ENCODE results near the gene SLC25A25. TPM values are rescaled to one million over a fixed set of nuclear protein-coding genes. Genes with fewer than 3 reads are reported as not detected.
A peak's percentile ranks its signal among the peaks of the same experiment; 100 is the strongest.

Gene SLC25A25
- total RNA-seq, 2 experiments from 2014 or later = 21.2 to 21.8 TPM

GRCh38 chr9:128150594-128151308, 82.7 kb downstream of the SLC25A25 start:
- no peak overlapping the region for H3K4me3 Mint-ChIP-seq
- POLR2A ChIA-PET = no interaction called here
- H3K27me3 Mint-ChIP-seq = no peaks in the 10 kb centered on the region
- H3K9me3 Mint-ChIP-seq = no peaks in the 10 kb centered on the region
- peaks cover 3% of the 10 kb centered on the region for H3K4me1 Mint-ChIP-seq
- H3K36me3 Mint-ChIP-seq = no peaks in the 10 kb centered on the region
- H3K27ac Mint-ChIP-seq = no peak overlapping the region
- DNase-seq = no peak
- ATAC-seq (ENCODE audit: low read depth) = peak; percentile 59

GRCh38 chr9:128151309-128152132, 83.5 kb downstream of the SLC25A25 start:
- POLR2A ChIA-PET = no interaction called here
- no peak for ATAC-seq (ENCODE audit: low read depth)
- no peaks in the 10 kb centered on the region for H3K9me3 Mint-ChIP-seq
- H3K4me3 Mint-ChIP-seq = no peak overlapping the region
- no peaks in the 10 kb centered on the region for H3K36me3 Mint-ChIP-seq
- H3K4me1 Mint-ChIP-seq = peaks cover 3% of the 10 kb centered on the region
- no peak for DNase-seq
- H3K27me3 Mint-ChIP-seq = no peaks in the 10 kb centered on the region
- no peak overlapping the region for H3K27ac Mint-ChIP-seq

- H3K4me1 Mint-ChIP-seq = peaks cover 3% of the 10 kb centered on the region
- H3K27ac Mint-ChIP-seq = no peak overlapping the region
- no peaks in the 10 kb centered on the region for H3K9me3 Mint-ChIP-seq
- no peaks in the 10 kb centered on the region for H3K36me3 Mint-ChIP-seq
- DNase-seq (no peak), ATAC-seq (ENCODE audit: low read depth) (no peak)
- POLR2A ChIA-PET = no interaction called here
- no peak overlapping the region for H3K4me3 Mint-ChIP-seq
- H3K27me3 Mint-ChIP-seq = no peaks in the 10 kb centered on the region
These were observed 84.4 kb downstream of the SLC25A25 start for GRCh38 chr9:128152133-128153059.

- no peaks in the 10 kb centered on the region for H3K9me3 Mint-ChIP-seq
- H3K27me3 Mint-ChIP-seq = no peaks in the 10 kb centered on the region
- H3K36me3 Mint-ChIP-seq = no peaks in the 10 kb centered on the region
- H3K4me1 Mint-ChIP-seq = peaks cover 3% of the 10 kb centered on the region
- POLR2A ChIA-PET = no interaction called here
- DNase-seq (no peak), ATAC-seq (ENCODE audit: low read depth) (no peak)
- no peak overlapping the region for H3K27ac Mint-ChIP-seq
- no peak overlapping the region for H3K4me3 Mint-ChIP-seq
These were observed 85.3 kb downstream of the SLC25A25 start for GRCh38 chr9:128153060-128153946.

- no peak for DNase-seq
- Mint-ChIP-seq H3K27ac (no peak overlapping the region), H3K9me3 (no peaks in the 10 kb centered on the region), H3K4me3 (no peak overlapping the region), H3K36me3 (no peaks in the 10 kb centered on the region), H3K4me1 (peaks cover 3% of the 10 kb centered on the region), H3K27me3 (no peaks in the 10 kb centered on the region)
- POLR2A ChIA-PET = no interaction called here
- no peak for ATAC-seq (ENCODE audit: low read depth)
These were observed 86.1 kb downstream of the SLC25A25 start for GRCh38 chr9:128153947-128154695.

- Mint-ChIP-seq H3K27ac (no peak overlapping the region), H3K27me3 (no peaks in the 10 kb centered on the region), H3K36me3 (no peaks in the 10 kb centered on the region), H3K9me3 (no peaks in the 10 kb centered on the region), H3K4me1 (peaks cover 6% of the 10 kb centered on the region), H3K4me3 (no peak overlapping the region)
- DNase-seq (no peak), ATAC-seq (ENCODE audit: low read depth) (no peak)
- POLR2A ChIA-PET = no interaction called here
These were observed 87.9 kb downstream of the SLC25A25 start for GRCh38 chr9:128155736-128156500.

Other genes with a start within 250 kb of the SLC25A25 start
- gene ENG, start 213.6 kb upstream of the SLC25A25 start, total RNA-seq = 10 to 100 TPM; 19.7 to 20.1 TPM
- gene AK1, start 190.6 kb upstream of the SLC25A25 start, total RNA-seq = 10 to 100 TPM; 46.8 to 54.6 TPM
- 100 to 1,000 TPM; 105 to 112 TPM for gene ST6GALNAC6, start 168.6 kb upstream of the SLC25A25 start, total RNA-seq
- 10 to 100 TPM; 51.1 to 59.5 TPM for gene ST6GALNAC4, start 151.2 kb upstream of the SLC25A25 start, total RNA-seq
- gene PIP5KL1, start 137.5 kb upstream of the SLC25A25 start, total RNA-seq = 1 to 10 TPM; 1.5 to 1.9 TPM
- gene DPM2, start 130.4 kb upstream of the SLC25A25 start, total RNA-seq = 10 to 100 TPM; 49.2 to 54.2 TPM
- gene EEIG1, start 87.2 kb upstream of the SLC25A25 start, total RNA-seq = 100 to 1,000 TPM; 329 to 366 TPM
- 10 to 100 TPM; 11.8 to 13.2 TPM for gene NAIF1, start 912 bp upstream of the SLC25A25 start, total RNA-seq
- gene PTGES2, start 59.5 kb downstream of the SLC25A25 start, total RNA-seq = 10 to 100 TPM; 51.8 to 53.2 TPM
- gene LCN2, start 81.2 kb downstream of the SLC25A25 start, total RNA-seq = not detected
- gene BBLN, start 92.0 kb downstream of the SLC25A25 start, total RNA-seq = 10 to 100 TPM; 77.6 to 90.9 TPM
- gene CIZ1, start 123.3 kb downstream of the SLC25A25 start, total RNA-seq = 100 to 1,000 TPM; 149 to 152 TPM
- 1 to 10 TPM; 1.2 to 1.4 TPM for gene DNM1, start 135.1 kb downstream of the SLC25A25 start, total RNA-seq
- gene GOLGA2, start 207.8 kb downstream of the SLC25A25 start, total RNA-seq = 10 to 100 TPM; 72.6 to 72.7 TPM
- gene SWI5, start 208.0 kb downstream of the SLC25A25 start, total RNA-seq = 10 to 100 TPM; 12.3 to 14.3 TPM